Endothelial cell (in vitro differentiated cells): ENCODE data around the gene TMEM234. TPM values are rescaled to one million over a fixed set of nuclear protein-coding genes. Genes with fewer than 3 reads are reported as not detected.

Experiments
- DNase-seq: peaks from one replicate; pipeline ENCODE4 v3.0.0; 2021; ENCODE audit warnings: low spot score
- H3K27ac Mint-ChIP-seq: one replicate; pipeline ENCODE4 v1.8.0; 2021; ENCODE audit warnings: mixed read lengths, inconsistent platforms; ENCODE audit not compliant: unreplicated experiment
- H3K27me3 Mint-ChIP-seq: one replicate; pipeline ENCODE4 v1.8.0; 2021; ENCODE audit warnings: mild to moderate bottlenecking, moderate library complexity, mixed read lengths, inconsistent platforms; ENCODE audit not compliant: unreplicated experiment
- H3K36me3 Mint-ChIP-seq: one replicate; pipeline ENCODE4 v1.8.0; 2021; ENCODE audit warnings: mild to moderate bottlenecking, low read depth, mixed read lengths, inconsistent platforms; ENCODE audit not compliant: unreplicated experiment
- H3K4me1 Mint-ChIP-seq: one replicate; pipeline ENCODE4 v1.8.0; 2021; ENCODE audit warnings: mild to moderate bottlenecking, mixed read lengths, inconsistent platforms; ENCODE audit not compliant: unreplicated experiment
- H3K4me3 Mint-ChIP-seq: one replicate; pipeline ENCODE4 v1.8.0; 2021; ENCODE audit warnings: mild to moderate bottlenecking, mixed read lengths, inconsistent platforms; ENCODE audit not compliant: unreplicated experiment
- H3K9me3 Mint-ChIP-seq: one replicate; pipeline ENCODE4 v1.8.0; 2021; ENCODE audit warnings: mixed read lengths, inconsistent platforms; ENCODE audit not compliant: unreplicated experiment
- CTCF ChIP-seq: fragments of 200-600 bp; sonication (generic); IDR thresholded peaks from one replicate; pipeline ENCODE4 v1.5.0; 2021; ENCODE audit warnings: antibody characterized with exemption; ENCODE audit not compliant: unreplicated experiment
- total RNA-seq: library from RNA; stranded (reverse); fragmentation: NEBNext Ultra II Directional; extraction: Animal tissue kit (Norgen Biotek cat#: 25700); gene quantifications from one replicate; pipeline ENCODE4 v1.2.1, GENCODE V29; 2021; ENCODE audit not compliant: unreplicated experiment

TMEM234 gene
- total RNA-seq, 1 donor from 2014 or later = 23.2 TPM

GRCh38 chr1:32246888-32247273, 24.7 kb upstream of the TMEM234 start, which contains the start of gene FAM167B:
FAM167B (plus strand) TSS chr1:32247222; CDS start chr1:32247422, 200 bp downstream.
- TF ChIP-seq CTCF = no peak
- Mint-ChIP-seq H3K36me3 (peaks cover 2% of the 10 kb centered on the region), H3K4me1 (peaks cover 42% of the 10 kb centered on the region), H3K27me3 (peaks cover 14% of the 10 kb centered on the region), H3K4me3 (peak within 1 kb of the TSS; percentile 51), H3K27ac (peak within 1 kb of the TSS; percentile 71), H3K9me3 (no peaks in the 10 kb centered on the region)
- no peak for DNase-seq

- Mint-ChIP-seq H3K36me3 (no peaks in the 10 kb centered on the region), H3K4me3 (peak overlapping the region; percentile 91), H3K4me1 (peaks cover 14% of the 10 kb centered on the region), H3K27me3 (peaks cover 10% of the 10 kb centered on the region), H3K9me3 (no peaks in the 10 kb centered on the region), H3K27ac (peak overlapping the region; percentile 18)
- peak; percentile 28 for DNase-seq
- no peak for TF ChIP-seq CTCF
Observed at GRCh38 chr1:32242341-32242851, 20.2 kb upstream of the TMEM234 start.

- no peak for TF ChIP-seq CTCF
- peaks cover 8% of the 10 kb centered on the region for H3K4me1 Mint-ChIP-seq
- peak overlapping the region; percentile 91 for H3K4me3 Mint-ChIP-seq
- peak; percentile 49 for DNase-seq
- peak overlapping the region; percentile 18 for H3K27ac Mint-ChIP-seq
- H3K36me3 Mint-ChIP-seq = no peaks in the 10 kb centered on the region
- H3K9me3 Mint-ChIP-seq = no peaks in the 10 kb centered on the region
- peaks cover 4% of the 10 kb centered on the region for H3K27me3 Mint-ChIP-seq
Observed at GRCh38 chr1:32241001-32241763, 19.0 kb upstream of the TMEM234 start.

GRCh38 chr1:32240140-32240951, 18.2 kb upstream of the TMEM234 start:
- no peak for TF ChIP-seq CTCF
- Mint-ChIP-seq H3K4me3 (peak overlapping the region; percentile 91), H3K36me3 (no peaks in the 10 kb centered on the region), H3K27me3 (peaks cover 4% of the 10 kb centered on the region), H3K27ac (peak overlapping the region; percentile 52), H3K9me3 (no peaks in the 10 kb centered on the region), H3K4me1 (peaks cover 8% of the 10 kb centered on the region)
- peak; percentile 45 for DNase-seq

- TF ChIP-seq CTCF = no peak
- Mint-ChIP-seq H3K27me3 (peaks cover 4% of the 10 kb centered on the region), H3K9me3 (no peaks in the 10 kb centered on the region), H3K4me1 (peaks cover 8% of the 10 kb centered on the region), H3K4me3 (peak overlapping the region; percentile 88), H3K36me3 (no peaks in the 10 kb centered on the region), H3K27ac (no peak overlapping the region)
- DNase-seq = no peak
Observed at GRCh38 chr1:32239790-32240139, 17.6 kb upstream of the TMEM234 start.
